Left kidney (tissue), 2 donors: ENCODE measurements around the gene NTN4. TPM values are rescaled to one million over a fixed set of nuclear protein-coding genes. Genes with fewer than 3 reads are reported as not detected.
"Not testable (repeated sequence)": the region's sequence is repeated elsewhere in the genome, so short reads cannot be mapped to it uniquely, and the experiment has no call there.

ENCODE experiments used
- DNase-seq: peaks from one replicate; pipeline ENCODE4 v3.0.0-alpha.2; 2013
- polyA plus RNA-seq: library from polyadenylated mRNA; unstranded; fragments of 120-200 nt; gene quantifications from one replicate; pipeline ENCODE4 v1.2.1, GENCODE V29; 2013; ENCODE audit not compliant: insufficient read length

Gene NTN4
- polyA plus RNA-seq, 1 donor = 99.8 TPM

DNA sequence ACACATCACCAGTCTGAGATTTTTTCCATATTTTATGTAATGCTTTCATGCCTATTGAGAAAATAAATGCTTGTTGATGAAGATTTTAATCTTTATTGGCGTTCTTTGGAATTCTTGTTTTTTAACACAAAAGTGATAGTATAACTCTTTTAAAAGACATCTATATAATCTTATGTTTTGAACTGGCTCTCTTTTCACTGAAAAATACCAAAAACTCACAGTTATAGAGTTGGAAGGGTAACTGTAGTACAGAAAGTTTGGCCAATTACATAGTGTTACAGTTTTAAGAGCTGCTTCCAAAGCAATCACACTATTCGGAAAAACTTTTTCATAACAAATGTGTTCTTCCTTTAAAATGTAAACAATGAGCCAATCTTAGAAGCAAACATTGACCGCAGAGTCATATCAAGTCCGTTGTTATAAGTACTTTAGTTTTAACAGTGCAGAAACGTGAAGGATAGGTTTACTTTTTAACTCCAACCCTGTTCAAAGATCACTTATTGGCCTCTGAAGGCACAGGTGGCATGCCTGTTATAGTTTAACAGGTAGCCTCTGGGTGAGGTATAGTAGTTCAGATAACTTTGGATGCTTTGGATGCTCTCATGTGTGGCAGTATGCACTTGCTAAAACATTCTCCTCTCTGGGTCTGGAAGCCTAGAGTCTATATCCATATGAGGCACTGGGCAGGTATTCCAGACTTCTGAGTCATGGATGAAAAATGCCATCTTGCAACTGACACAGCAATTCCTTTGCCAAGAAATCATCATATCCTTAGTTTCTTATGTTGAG lies 12.1 kb upstream of the NTN4 start:
- peak; percentile 38 for DNase-seq

GRCh38 chr12:95796982-95797289 lies 6.4 kb upstream of the NTN4 start:
- no peak for DNase-seq

DNA sequence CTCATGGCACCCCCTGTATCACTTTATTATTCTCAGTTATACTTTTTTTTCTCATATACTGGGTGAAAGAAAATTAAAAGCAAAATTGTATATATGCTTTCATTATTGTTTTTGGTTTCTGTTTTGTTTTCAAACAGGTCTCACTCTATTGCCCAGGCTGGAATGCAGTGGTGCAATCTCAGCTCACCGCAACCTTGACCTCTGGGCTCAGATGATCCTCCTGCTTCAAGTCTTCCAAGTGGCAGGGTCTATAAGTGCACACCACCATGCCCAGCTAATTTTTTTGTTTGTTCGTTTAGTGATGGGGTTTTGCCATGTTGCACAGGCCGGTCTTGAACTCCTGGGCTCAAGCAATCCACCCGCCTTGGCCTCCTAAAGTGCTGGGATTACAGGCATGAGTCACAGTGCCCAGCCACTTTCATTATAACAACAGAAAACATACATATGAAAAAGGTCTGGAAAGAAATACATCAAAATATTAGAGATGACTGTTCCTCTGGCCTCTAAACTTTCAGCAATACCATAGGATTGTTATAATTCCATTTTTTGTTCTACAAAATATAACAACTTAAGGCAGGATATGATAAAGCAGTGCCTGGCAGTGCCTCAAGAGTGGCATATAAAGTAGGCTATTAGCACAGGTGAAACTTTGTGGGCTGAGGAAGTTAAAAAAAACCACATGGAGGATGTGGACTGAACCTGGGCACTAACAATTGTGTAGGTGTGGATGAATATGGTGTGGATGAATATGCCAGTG lies 5.8 kb upstream of the NTN4 start:
- no peak for DNase-seq

GRCh38 chr12:95790917-95791849 lies 619 bp upstream of the NTN4 start:
- peak; percentile 34 for DNase-seq

GRCh38 chr12:95789126-95790032 lies 1.2 kb downstream of the NTN4 start:
- peak; percentile 30 for DNase-seq

DNA sequence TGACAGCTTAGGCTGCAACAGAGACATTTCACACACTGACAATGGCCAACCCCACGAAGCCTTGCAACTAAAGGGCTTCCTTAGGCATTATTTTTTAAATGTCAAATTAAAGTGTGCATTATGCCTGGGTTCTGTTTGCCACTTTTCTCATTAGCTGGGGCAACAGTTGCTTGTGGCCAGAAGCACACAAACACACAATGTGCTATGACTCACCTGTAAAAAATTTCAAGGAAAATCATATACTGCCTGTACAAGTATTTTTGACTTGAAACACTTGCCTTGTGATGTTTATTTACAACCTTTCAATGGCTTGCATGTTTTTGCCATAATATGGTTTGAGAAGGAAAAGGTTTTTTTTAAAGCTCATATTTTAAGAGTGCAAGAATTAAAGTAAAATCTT lies 1.9 kb downstream of the NTN4 start:
- no peak for DNase-seq

DNA sequence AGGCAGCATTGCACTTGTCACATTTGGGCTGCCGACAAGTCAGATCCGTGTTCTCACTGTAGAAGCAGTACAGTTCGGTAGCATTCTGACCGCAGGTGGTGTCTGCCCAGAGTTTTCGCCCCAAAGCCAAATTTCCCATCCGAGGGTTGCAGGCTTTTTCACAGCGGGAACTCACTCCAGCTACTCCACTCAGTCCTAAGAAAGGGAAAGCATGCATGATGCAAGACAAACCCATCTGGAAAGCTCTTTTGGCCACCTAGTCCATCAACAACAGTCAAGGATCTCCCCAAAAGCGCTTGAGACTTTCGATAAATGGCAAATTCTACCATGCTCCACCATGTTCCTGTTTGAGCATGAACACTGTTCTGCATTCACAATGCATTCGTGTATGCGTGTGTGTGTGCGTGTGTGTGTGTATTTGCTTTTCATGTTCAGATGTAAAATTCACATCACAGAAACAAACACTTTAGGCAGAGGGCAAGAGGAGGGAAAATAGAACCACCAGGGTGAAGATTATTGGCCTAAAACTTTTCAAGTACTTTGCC lies 3.2 kb downstream of the NTN4 start:
- DNase-seq = no peak

GRCh38 chr12:95784915-95785314 lies 5.6 kb downstream of the NTN4 start:
- DNase-seq = no peak

DNA sequence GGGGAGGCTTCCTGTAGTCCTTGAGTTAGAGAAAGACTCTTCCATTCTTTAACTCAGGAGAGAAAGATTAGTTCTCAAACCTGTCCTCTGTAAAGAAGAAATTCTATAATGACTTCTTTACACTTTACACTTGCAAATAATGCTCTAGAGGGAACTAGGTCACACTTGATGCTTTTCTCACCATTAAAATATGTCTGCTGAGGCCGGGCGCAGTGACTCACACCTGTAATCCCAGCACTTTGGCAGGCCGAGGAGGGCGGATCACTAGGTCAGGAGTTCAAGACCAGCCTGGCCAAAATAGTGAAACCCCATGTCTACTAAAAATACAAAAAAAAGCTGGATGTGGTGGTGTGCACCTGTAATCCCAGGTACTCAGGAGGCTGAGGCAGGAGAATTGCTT lies 6.3 kb downstream of the NTN4 start:
- DNase-seq = no peak

- DNase-seq = not testable (repeated sequence)
These were observed 15.1 kb downstream of the NTN4 start for GRCh38 chr12:95775466-95775865.

DNA sequence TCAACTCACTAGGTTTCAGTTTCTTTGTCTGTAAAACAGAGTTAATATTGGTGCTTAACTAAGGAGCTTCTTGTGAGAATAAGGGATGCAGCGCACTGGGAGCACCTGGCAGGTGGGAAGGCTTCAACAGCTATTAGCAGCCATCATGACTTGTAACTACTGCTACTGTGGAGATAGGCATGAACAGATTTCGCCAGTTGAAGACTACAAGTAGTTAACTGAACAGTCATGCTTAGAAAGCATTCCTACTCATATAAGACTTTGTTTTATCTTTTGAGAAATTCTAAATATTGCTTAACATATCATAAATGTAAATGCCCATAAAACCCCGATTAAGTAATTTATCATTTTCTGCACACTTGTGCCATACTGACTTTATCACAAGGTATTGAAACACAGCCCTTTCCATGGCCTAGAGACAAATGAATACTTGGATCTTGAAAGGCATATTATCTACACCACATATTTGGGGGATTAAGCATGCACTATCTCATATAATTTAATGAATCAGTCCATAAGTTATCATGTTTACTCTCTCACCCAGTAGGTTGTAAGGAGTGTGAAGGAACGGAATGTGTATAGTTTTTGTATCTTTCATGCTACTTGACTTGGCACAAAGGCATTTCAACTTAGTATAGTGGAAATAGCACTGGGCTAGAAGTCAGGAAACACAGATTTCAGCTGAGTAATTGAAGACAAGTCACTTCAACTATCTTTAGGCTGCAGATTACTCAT lies 16.1 kb downstream of the NTN4 start:
- DNase-seq = no peak

DNA sequence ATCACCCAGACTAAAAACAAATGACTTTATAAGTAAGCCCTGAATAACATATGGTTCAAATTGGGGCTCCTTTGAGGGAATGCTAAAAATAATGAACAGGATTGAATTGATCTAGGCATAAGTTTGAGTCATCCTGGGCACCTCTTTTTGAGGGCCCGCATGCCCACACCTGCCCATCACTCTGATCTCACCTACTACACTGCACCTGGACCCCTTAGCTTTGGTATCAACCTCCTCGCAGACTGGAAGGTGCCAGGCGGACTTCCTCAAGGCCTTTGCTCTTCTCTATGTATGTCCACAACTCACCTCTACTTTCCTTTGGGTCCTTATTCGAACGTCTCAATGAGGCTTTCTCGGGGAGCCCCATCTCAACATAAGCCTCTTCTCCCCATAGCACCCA lies 17.2 kb downstream of the NTN4 start:
- DNase-seq = no peak

GRCh38 chr12:95767703-95768102 lies 22.9 kb downstream of the NTN4 start:
- DNase-seq = no peak

DNA sequence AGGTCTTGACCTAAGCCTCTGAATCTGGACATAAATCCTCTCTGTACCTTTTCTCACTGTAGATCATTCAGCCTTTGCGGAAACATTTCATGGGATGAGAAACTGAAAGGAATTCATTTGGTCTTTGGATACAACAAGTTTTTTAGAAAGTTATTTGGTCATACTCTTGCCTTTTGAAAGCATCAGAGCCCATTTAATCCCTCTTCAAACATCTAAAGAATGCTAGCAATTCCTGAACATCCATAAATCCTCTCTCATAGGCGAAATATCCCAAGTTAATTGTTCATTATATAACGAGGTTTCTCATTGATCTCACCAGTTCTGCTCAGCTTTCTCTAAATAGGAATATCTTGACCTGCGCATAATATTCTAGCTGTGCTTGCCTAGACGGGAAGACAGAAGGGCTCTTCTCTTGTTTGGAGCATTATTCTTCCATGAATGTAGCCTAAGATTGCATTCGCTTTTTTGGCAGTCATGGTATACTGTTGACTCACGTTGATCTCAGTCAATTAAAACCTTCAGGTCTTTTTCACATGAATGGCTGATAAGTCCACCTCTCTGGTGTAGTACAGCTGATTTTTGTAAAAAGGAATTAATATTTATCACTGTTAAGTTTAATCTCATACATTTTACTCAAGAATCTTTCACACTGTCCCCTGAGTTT lies 24.1 kb downstream of the NTN4 start:
- DNase-seq = no peak

GRCh38 chr12:95764848-95765247 lies 25.7 kb downstream of the NTN4 start:
- no peak for DNase-seq

DNA sequence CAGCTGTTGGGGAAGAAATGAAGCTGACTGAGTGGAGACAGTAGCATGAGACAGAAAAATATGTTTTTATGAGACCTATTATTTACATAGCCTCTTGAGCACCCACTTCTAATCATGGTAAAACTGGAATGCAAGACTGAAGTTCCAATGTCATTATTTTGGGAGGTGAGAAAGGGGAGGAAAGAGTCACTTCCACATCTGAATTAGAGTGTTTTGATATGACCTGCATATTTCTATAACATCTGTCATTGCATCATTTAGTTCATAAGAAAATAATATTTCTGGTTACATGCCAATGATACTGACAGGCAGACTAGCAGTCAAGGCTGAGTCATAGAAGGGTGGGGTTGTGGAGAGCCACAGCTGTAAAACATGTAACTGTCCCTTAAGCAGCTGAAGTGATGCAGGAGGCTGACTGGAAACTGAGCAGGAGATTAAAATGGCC lies 26.7 kb downstream of the NTN4 start:
- DNase-seq = no peak

GRCh38 chr12:95762123-95762785 lies 28.3 kb downstream of the NTN4 start:
- DNase-seq = no peak

DNA sequence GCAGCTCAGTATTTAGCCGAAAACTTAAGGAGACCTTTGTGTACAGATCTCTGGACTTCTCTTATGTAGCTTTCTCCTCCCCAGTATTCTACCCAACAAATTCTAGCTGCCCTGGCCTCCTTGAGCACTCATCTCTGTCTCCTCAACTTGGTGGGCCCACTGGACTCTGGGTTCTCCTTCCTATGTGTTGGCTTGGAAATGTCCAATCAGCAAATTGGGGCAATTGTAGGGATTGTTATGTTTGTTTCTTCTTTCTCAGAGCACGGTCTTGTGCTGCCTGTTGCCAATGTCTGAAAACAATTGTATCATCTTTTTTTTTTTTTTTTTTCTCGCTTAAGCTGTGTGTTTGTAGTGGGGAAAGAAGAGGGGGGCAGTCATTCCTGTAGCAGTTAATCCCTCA lies 30.2 kb downstream of the NTN4 start:
- DNase-seq = no peak

GRCh38 chr12:95759718-95760117 lies 30.8 kb downstream of the NTN4 start:
- DNase-seq = no peak
